ENCODE measurements around the gene LY6G5B.

DNA sequence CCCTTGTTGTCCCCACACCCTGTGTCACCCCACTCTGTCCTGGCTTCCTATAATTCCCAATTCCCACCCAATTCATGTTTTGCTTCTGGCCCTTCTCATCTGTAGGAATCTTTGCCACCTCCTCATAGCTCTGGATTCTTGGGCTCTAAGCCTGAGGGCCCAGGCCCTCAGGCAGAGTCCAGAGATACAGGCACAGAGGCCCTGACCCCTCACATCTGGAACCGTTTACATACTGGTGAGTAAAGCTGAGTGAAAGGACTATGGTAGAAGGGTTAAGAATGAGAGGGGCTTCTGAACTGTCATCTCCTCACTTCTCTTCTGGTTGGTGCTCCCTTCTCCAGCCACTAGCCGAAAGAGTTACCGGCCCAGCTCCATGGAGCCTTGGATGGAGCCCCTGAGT lies 35.6 kb upstream of the LY6G5B start:
- TF ChIP-seq EP300 (IDR thresholded peaks at IDR 0.05; ENCODE audit: low read depth) (no peak), POLR2AphosphoS5 (IDR thresholded peaks at IDR 0.05) (no peak)
- TF ChIP-seq, protein P1, sequence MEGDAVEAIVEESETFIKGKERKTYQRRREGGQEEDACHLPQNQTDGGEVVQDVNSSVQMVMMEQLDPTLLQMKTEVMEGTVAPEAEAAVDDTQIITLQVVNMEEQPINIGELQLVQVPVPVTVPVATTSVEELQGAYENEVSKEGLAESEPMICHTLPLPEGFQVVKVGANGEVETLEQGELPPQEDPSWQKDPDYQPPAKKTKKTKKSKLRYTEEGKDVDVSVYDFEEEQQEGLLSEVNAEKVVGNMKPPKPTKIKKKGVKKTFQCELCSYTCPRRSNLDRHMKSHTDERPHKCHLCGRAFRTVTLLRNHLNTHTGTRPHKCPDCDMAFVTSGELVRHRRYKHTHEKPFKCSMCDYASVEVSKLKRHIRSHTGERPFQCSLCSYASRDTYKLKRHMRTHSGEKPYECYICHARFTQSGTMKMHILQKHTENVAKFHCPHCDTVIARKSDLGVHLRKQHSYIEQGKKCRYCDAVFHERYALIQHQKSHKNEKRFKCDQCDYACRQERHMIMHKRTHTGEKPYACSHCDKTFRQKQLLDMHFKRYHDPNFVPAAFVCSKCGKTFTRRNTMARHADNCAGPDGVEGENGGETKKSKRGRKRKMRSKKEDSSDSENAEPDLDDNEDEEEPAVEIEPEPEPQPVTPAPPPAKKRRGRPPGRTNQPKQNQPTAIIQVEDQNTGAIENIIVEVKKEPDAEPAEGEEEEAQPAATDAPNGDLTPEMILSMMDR (IDR thresholded peaks at IDR 0.05) = no peak
